Ammon's horn (tissue), 1 donor: Measurements from ENCODE around the gene EXOSC1.
"Not testable (repeated sequence)": the region's sequence is repeated elsewhere in the genome, so short reads cannot be mapped to it uniquely, and the experiment has no call there.

ENCODE experiments used
- DNase-seq: peaks from one replicate; pipeline ENCODE4 v3.0.0-alpha.2; 2016; ENCODE audit warnings: low spot score

Gene EXOSC1

DNA sequence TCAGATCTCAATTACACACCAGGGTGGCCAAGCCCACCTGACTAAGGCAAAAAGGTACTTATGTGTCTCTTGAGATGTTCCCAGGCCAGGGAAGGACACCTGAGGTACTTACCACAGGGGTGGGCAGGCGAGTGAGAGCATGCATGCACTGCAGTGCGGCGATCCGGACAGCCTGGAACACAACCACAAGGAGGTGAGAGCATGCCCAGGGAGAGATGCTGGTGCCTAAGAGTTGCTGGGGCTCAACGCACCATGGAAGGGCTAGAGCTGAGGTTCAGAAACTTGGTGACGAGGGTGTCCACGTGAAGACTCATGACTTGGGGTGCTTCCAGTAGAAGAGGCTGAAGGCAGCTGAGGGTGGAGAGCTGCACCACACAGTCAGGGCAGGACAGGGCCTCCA, 13.3 kb upstream of the EXOSC1 start:
- no peak for DNase-seq

DNA sequence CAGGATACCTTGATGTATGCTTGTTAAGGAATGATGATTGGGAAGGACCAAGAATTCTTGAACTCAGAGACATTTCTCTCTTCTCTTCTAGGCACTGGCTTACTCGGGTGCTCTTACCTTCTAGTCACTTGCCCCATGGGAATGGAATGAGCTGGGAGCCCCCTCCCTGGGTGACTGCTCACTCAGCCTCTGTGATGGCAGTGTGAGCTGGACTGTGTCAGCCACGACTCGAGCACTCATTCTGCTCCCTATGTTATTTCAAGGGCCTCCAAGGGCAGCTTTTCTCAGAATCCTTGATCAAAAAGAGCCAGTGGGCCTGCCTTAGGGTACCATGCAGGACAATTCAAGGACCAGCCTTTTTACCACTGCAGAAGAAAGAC, 10.9 kb upstream of the EXOSC1 start:
- DNase-seq = no peak

DNA sequence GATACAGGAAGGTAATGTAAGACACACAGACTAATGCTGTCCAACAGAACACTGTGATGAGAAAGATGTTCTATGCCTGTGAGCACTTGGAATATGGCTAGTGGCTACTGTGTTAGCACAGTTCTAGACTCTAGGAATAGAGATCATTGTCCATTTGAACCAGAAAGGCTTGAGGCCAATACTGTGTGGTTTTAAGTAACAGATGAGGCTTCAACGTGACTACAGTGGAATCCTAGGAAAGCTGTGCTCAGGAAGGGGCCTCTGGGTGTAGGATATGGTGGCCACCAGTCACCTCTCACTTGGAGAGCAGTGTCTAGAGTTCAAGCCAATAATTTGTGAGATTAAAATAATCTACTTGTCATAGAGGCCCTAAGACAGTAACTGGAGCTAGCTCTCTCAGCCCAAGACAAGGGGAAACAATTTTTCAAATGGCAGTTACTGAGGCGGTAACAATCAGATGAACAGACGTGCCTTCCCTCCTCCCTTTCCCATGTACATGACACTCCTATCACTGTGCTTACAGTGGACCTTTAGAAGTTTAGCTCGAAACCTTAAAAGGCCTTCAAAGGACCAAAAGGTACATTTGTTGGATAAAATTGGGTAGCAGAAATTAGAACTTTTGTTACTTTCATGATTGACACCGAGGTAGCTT, 10.4 kb upstream of the EXOSC1 start:
- no peak for DNase-seq

DNA sequence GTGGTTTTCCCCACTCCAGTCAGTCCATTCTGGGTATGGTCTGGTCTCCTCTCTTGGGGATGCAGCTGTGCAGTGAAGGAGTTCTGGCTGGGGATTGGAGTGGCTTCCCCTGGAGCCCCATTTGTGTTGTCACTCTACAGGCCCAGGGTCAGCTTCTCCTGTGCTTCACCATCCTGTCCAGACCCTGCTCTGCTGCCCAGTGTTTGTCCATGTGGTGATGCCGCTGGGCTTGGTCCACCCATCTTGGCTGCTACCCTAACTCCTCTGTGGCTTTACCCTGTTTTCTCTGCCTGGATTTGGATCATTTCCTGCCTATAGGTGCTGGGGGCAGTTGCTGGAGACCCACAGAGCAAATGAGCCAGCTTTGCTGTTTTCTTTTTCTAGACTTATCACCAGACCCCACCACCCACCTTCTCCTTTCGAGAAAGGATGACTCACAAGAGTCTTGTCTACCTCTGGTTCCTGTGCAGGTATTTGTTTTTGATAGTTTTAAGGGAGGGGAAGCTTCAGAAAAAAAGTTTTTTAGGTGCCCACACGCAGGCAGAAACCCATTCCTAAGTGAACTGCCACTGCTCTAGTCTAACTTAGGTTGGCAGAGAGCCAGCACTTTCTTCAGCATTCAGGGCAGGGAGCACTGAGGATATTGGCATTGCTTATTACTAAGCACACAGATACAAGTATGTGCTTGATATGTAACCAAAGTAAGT, 8.7 kb upstream of the EXOSC1 start:
- peak; percentile 43 for DNase-seq

DNA sequence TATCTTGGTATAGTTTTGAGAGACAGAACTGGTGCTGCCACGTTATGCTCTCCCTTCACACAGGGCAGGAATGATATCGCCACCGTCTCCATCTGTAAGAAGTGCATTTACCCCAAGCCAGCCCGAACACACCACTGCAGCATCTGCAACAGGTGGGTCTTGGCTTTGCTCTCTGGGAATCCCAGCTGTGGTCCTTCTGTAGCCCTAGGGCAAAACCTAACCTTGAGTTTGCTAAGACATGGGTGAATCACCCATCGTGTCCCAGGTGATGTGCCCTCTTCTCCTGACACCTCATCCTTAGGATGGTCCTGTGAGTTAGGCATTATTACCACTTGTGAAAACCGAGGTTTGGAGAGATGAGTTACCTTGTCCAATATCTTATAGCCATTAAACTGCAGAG, 6.5 kb upstream of the EXOSC1 start:
- no peak for DNase-seq

DNA sequence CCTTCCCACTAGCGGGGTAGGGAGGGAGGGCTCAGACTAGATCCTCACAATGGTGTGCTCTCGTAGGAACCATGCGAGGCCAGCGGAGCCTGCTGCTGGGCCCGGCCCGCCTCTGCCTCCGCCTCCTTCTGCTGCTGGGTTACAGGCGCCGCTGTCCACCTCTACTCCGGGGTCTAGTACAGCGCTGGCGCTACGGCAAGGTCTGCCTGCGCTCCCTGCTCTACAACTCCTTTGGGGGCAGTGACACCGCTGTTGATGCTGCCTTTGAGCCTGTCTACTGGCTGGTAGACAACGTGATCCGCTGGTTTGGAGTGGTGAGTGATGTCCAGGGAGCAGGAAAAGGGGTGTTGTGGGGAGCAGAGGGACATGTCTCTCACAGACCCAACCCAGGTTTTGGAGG, 5.8 kb upstream of the EXOSC1 start:
- DNase-seq = no peak

DNA sequence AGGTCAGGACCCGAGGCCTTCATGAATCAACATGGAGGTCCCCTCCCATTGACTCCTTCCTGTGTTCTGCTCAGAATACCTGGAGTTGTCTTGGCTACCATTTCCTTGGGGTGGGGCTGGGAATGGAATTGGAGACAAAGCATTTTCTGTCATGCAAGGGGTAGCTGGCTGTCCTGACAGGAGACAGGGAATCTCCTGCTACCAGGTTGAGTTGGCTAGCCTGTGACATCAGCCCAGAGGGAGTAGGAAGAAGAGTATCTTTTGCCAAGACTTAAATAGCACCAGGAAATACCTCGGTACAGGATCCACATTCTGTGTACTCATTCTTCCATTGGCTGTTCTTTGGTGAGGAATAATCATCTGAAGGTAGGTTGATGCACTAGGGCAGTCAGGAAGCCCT, 5.0 kb upstream of the EXOSC1 start:
- no peak for DNase-seq

DNA sequence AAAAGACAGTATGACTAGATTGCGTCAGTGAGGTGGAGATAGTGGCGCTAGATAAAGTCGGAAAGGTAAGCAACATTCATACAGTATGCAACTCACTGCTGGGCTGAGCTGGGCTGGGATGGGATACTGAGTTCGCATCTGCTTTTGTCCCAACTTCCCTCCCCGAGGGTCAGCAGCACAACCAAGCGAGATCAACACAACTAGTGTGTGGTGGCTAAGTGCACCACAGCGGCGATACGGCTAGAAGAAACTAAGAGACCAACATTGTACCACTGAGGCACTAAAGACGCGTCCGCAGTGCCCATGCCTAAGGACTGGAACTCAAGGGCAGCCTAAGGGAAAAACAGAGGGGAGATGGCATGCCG, 467 bp downstream of the EXOSC1 start:
- DNase-seq = no peak

DNA sequence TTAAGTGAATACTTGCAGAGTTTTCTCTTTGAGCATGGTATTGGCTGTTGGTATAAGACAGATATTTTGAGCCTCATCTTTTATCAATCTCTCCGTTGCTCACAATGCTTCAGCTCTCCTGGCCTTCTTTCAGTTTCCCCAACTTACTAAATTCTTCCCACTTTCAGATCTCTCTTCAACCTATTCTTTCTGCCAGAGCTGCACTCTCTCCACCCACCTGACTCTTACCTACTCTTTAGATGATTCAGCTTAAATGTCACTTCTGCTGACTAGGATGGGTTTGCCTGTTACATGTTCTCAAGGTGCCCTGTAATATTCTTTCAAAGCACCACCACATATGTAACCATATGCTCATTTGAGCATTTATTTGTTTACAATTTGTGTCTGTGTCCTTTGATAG, 1.6 kb downstream of the EXOSC1 start:
- no peak for DNase-seq

DNA sequence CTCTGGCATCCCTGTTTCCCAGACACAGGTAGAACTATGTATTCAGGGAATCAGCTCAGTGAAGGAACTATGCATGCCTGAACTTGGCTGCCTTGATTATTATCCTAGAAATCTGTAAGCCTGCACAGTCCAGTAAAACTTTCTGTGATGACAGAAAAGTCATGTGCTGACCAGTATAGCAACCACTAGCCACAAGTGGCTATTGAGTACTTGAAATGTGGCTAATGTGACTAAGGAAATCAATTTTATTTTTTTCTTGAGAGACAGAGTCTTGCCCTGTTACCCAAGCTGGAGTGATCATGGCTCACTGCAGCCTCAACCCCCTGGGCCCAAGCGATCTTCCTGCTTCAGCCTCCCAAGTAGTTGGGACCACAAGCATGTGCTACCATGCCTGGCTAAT, 3.5 kb downstream of the EXOSC1 start:
- no peak for DNase-seq

DNA sequence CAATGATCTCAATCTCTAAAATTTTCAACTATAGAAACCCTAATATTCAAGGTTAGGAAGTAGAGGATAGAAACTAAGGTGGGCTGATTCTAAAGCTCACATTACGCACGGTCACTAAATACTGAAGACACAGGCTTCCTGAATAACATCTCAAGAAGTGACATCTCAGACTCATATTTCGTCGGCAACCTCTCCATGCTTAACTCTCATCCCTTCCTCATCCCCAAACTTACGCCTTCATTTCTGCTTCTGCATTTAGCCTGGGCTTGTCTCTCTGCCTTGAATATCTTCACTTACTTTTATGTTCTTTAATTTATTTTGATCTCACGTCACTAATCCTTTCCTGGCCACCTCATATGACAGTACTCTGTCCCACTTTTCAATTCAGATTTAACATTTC, 10.6 kb downstream of the EXOSC1 start:
- no peak for DNase-seq

DNA sequence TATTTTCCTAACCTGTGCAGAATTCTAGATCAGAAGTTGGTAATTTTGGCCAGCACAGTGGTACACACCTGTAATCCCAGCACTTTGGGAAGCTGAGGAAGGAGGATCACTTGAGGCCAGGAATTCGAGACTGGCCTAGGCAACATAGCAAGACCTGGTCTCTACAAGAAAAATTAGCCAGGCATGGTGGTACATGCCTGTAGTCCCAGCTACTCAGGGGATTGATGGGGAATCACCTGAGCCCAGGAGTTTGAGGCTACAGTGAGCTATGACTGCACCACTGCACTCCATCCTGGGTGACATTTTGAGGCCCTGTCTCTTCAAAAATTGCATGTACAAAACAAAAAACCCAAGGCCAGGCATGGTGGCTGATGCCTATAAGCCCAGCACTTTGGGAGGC, 11.2 kb downstream of the EXOSC1 start:
- DNase-seq = no peak

DNA sequence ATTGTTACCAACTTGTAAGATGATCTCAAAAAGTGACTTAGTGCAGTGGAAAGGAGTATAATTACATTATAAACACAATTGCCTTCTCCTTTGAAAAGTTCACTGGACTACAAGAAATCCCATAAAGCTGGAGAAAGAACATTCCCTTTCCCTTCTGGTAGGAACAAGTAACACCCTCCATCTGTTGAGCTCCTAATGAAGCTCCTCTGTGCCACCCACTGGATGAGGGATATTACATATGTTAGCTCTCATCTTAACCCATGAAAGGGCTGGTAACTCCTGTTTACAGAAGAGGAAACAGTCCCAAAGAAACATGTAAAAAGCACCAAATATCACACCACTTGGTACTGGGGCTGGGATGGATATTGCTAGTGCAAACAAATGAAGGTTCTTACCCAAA, 11.8 kb downstream of the EXOSC1 start:
- no peak for DNase-seq

DNA sequence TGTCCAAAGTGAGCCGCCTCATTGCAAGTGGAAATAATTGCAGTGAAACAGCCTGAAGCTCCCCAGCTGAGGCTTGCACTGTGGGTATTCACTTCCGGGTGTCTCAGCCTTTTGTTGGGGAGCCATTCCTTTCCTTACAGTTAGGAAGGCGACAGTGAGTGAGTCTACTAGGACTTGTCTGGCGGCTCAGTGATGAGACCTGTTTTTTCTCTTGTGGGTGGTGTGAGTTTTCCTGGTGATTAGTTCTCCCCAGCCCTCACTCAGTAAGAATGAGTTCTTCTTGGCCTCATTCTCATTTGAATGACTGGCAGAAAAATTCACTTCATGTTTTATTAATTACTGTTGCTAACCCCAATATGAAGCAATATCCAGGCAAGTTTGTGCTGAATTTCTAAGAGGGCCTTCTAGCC, 17.2 kb downstream of the EXOSC1 start:
- DNase-seq = no peak

DNA sequence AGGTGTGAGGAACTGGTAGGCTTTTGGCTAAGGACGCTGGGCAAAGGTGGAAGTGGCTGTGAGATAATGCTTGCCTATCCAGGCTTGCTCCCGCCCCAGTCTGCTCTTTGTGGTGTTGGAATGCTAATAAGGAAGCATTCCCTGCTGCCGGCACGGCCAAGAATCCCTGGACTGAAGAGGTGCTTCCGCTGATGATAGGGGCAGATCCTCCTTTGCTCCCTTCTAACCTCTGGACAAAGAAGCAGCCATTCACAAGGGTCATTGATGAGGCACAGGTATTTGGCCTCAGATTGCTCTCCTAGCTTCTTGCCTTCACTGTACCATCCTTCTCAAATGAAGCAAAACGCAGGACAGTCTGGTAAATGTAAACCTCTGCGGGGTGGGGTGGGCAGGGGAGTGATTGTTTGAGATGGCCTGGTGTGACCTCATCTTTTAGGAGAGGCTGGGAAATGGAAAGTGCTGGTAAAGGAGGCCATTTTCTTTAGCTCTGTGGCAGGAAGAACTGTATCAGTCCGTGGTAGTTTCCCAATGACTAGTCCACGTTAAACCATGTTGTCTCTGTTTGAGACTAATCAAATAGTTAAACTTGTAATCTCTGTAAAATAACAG, 18.1 kb downstream of the EXOSC1 start:
- DNase-seq = no peak

DNA sequence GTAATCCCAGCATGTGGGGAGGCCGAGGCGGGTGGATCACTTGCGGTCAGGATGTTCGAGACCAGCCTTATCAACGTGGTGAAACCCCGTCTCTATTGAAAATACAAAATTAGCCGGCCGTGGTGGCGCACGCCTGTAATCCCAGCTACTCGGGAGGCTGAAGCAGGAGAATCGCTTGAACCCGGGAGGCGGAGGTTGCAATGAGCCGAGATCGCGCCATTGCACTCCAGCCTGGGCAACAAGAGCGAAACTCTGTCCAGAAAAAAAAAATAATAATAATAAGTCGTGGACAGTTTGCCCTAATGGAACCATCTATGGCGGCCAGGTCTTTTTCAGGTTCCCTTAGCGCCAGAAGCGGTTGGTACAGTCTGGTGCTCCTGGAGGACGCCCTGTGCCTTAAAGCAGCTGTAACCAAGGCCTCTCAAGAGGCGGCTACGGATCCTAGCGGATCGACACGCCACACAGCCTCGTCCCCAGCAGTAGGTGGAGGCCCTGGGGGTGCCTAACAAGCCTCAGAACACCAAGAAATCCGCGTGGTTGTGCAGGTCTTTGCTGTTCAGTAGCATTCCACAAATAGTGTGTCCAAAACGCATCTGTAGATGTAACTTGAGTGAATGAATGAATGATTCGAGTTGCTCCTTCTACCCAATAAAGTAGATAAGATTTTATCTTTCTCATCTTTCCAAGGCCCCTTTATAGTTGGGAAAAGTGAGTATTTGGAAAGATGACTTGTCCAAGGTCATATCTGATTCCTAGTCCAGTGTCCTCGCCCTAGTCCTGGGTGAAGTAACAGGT, 18.8 kb downstream of the EXOSC1 start:
- DNase-seq = no peak

DNA sequence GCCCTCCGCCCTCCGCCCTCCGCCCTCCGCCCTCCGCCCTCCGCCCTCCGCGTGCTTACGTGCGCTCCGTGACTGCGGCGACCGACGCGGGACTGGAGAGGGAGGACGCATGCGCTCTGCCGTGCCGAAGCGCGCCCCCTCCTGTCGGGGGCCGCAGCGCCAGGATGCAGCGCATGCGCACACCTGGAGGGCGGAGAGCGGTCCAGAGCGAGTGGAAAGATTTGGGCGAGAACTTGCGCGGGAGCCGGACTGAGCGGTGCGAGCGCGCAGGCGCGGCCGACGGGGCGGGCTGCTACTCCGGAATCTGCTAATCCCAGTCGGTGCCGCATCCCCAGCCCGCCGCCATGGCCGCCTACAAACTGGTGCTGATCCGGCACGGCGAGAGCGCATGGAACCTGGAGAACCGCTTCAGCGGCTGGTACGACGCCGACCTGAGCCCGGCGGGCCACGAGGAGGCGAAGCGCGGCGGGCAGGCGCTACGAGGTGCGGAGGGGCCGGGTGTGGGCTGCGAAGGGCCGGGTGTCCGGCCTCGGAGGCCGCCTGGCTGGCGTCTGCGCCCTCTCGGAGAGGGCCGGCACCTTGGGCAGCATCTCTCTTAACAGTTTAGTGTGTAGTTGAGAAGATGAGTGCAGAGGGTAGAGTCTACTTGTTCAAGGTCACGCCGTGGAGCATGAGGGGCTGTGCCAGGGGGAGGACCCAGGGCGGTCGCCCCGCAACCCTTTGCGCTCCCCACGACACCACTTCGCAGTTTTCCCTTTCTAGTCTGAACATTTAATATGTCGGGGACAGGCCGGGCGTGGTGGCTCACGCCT, 19.6 kb downstream of the EXOSC1 start, which contains the start of gene PGAM1:
Gene PGAM1 (plus strand): TSS at position 228 of the 812 bp plus-strand sequence. CDS start 117 bp downstream, at position 345.
- peak; percentile 98 for DNase-seq

DNA sequence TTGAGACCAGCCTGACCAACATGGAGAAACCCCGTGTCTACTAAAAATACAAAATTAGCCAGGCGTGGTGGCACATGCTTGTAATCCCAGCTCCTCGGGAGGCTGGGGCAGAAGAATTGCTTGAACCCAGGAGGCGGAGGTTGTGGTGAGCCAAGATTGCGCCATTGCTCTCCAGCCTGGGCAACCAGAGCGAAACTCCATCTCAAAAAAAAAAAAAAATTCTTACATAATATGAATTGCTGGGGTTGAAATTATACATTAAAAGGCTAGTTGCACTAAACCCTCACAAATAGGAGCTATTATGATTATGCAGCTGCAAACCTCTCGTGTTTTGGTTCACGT, 22.1 kb downstream of the EXOSC1 start:
- DNase-seq = not testable (repeated sequence)

DNA sequence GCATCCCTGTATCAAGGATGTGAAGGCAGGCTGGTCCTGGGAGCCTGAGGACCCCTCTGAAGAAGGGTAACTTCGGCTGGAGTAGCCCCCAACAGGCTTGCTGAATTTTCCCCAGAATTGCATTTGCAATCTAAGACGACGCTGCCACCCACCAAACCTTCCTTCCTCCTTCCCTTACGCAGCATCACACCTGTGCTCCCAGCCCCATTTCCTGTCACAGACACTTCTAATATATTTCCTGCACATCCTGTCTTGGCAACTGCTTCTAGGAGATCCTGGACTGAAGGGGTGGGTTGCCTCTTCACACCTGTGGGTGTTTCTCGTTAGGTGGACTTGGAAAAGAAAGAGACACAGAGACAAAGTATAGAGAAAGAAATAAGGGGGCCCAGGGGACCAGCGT, 29.2 kb downstream of the EXOSC1 start:
- DNase-seq = no peak

DNA sequence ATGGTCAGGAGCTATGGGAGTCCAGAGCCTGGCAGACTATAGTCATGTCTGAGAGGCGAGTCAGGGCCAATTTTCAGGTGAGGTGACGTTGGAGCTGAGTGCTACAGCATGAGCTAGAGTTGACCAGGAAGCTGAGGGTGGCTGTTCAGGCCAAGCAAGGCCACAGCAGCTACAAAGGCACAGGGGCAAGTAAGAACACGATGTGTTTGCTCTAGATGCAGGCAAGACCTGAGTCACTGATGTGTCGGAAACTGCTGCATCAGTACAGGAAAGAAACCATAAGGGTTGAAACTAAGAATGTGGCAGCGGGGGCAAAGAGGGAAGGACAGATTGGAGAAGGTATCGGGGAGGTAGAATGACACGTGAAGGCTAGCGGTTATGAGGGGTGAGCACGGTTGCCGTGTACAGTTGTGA, 32.9 kb downstream of the EXOSC1 start:
- no peak for DNase-seq

DNA sequence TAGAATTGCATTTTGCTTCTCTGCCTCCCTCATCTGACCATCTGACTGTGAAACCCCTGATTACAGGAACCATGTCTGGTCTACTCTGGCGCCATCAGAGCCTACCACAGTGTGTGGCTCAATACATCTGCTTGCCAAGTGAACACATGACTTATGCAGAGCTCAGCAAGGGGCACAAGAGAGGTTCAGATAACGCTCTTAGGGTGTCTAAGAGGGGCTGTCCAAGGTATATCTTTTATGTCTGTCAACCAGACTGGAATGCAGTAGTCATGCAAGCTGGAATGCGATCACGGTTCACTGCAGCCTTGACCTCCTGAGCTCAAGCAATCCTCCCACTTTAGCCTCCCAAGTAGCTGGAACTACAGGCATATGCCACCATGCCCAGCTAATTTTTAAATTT, 34.4 kb downstream of the EXOSC1 start:
- DNase-seq = no peak

DNA sequence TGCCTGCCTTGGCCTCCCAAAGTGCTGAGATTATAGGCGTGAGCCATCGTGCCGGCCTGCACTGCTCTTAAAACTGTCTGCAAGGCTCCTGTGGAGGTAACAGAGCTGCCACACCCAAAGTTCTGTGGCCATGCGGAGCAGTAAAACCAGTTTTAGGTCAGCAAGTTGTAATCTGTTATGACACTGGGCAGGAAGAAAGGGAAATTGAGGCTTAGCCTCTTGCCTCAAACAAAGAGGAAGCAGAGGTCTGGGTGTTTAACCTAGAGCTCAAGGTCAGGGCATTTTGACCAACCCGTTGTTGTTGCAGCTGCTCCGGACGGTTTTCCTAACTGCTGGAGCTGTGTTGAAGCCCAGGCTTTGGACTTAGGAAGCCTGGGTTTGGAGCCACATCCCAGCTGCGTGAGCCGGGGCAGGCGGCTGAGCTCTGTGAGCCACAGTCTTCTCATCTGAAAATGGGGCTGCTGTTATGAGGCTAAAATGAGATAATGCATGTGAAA, 37.3 kb downstream of the EXOSC1 start:
- no peak for DNase-seq
